HepG2 (cell line): ENCODE data around the gene ANXA6. TPM values are rescaled to one million over a fixed set of nuclear protein-coding genes. Genes with fewer than 3 reads are reported as not detected.

ENCODE experiments used
- AHR ChIP-seq: IDR thresholded peaks from 2 replicates; pipeline ENCODE4 v1.6.1; 2018; ENCODE audit warnings: missing genetic modification reagents, missing compliant biosample characterization
- CTCF ChIP-seq: sonication (generic); formaldehyde crosslinking; IDR thresholded peaks from 2 replicates; pipeline ENCODE4 v1.5.0; 2020; ENCODE audit warnings: mild to moderate bottlenecking, missing genetic modification reagents, moderate library complexity
- DMAP1 ChIP-seq: IDR thresholded peaks from 2 replicates; pipeline ENCODE4 v1.6.1; 2016
- ETS1 ChIP-seq: sonication (generic); formaldehyde crosslinking; IDR thresholded peaks from 2 replicates; pipeline ENCODE4 v1.4.0; 2020; ENCODE audit warnings: missing genetic modification reagents
- FOXA3 ChIP-seq: IDR thresholded peaks from 2 replicates; pipeline ENCODE4 v1.6.1; 2016; ENCODE audit warnings: missing genetic modification reagents, missing compliant biosample characterization
- FOXM1 ChIP-seq: sonication (generic); formaldehyde crosslinking; IDR thresholded peaks from 2 replicates; pipeline ENCODE4 v1.5.0; 2020; ENCODE audit warnings: missing genetic modification reagents
- GFI1 ChIP-seq: sonication (generic); formaldehyde crosslinking; IDR thresholded peaks from 2 replicates; pipeline ENCODE4 v1.5.0; 2020; ENCODE audit warnings: missing genetic modification reagents, mild to moderate bottlenecking, borderline replicate concordance
- HOXD1 ChIP-seq: sonication (generic); formaldehyde crosslinking; IDR thresholded peaks from 2 replicates; pipeline ENCODE4 v1.5.0; 2020; ENCODE audit warnings: missing genetic modification reagents
- MEIS1 ChIP-seq: sonication (generic); formaldehyde crosslinking; IDR thresholded peaks from 2 replicates; pipeline ENCODE4 v1.9.0; 2021; ENCODE audit warnings: mild to moderate bottlenecking, missing genetic modification reagents, moderate library complexity, borderline replicate concordance
- MIER3 ChIP-seq: IDR thresholded peaks from 2 replicates; pipeline ENCODE4 v1.6.1; 2016; ENCODE audit warnings: missing compliant biosample characterization, borderline replicate concordance
- NFE2L2 ChIP-seq: fragments of 150-350 bp; IDR thresholded peaks from 2 replicates; pipeline ENCODE4 v1.6.1; 2014; ENCODE audit warnings: low read length
- NONO ChIP-seq, 2 experiments: fragments of 450-650 bp in 1 of 2; sonication (generic) in 1 of 2; formaldehyde crosslinking in 1 of 2; IDR thresholded peaks in 1 of 2; conservative IDR thresholded peaks in 1 of 2; 2 replicates each; pipeline versions ENCODE4 v1.6.1 to v1.8.0; 2017 to 2022; ENCODE audit warnings: mild to moderate bottlenecking in 1 of 2, missing genetic modification reagents in 1 of 2, moderate library complexity in 1 of 2
- PHF5A ChIP-seq: IDR thresholded peaks from one replicate; pipeline ENCODE4 v1.6.1; 2018; ENCODE audit warnings: low read depth, missing genetic modification reagents; ENCODE audit not compliant: unreplicated experiment
- RORA ChIP-seq: sonication (generic); formaldehyde crosslinking; IDR thresholded peaks from 2 replicates; pipeline ENCODE4 v1.5.0; 2020; ENCODE audit warnings: mild to moderate bottlenecking, missing genetic modification reagents, moderate library complexity
- SKI ChIP-seq: fragments of 450-650 bp; IDR thresholded peaks from one replicate; pipeline ENCODE4 v1.6.1; 2018; ENCODE audit warnings: mild to moderate bottlenecking; ENCODE audit not compliant: partially characterized antibody
- SRSF1 ChIP-seq: fragments of 200-400 bp; formaldehyde crosslinking; optimal IDR thresholded peaks from 2 replicates; pipeline ENCODE3; 2017; ENCODE audit warnings: mild to moderate bottlenecking, low read depth, low read length, moderate library complexity
- STAG1 ChIP-seq: sonication (generic); formaldehyde crosslinking; IDR thresholded peaks from 2 replicates; pipeline ENCODE4 v1.4.0; 2020; ENCODE audit warnings: missing genetic modification reagents
- THAP11 ChIP-seq: IDR thresholded peaks from 2 replicates; pipeline ENCODE4 v1.6.1; 2016; ENCODE audit warnings: missing biosample characterization, missing genetic modification reagents
- TRIM24 ChIP-seq: sonication (generic); formaldehyde crosslinking; IDR thresholded peaks from 2 replicates; pipeline ENCODE4 v1.8.0; 2022; ENCODE audit warnings: mild to moderate bottlenecking, missing genetic modification reagents
- ZBTB14 ChIP-seq: sonication (generic); formaldehyde crosslinking; IDR thresholded peaks from 2 replicates; pipeline ENCODE4 v1.4.0; 2020; ENCODE audit warnings: missing genetic modification reagents
- ZNF30 ChIP-seq: sonication (generic); formaldehyde crosslinking; IDR thresholded peaks from 2 replicates; pipeline ENCODE4 v1.5.0; 2020; ENCODE audit warnings: mild to moderate bottlenecking, missing genetic modification reagents
- ZNF335 ChIP-seq: sonication (generic); formaldehyde crosslinking; IDR thresholded peaks from 2 replicates; pipeline ENCODE4 v1.4.0; 2020; ENCODE audit warnings: missing genetic modification reagents
- ZNF503 ChIP-seq: sonication (generic); formaldehyde crosslinking; IDR thresholded peaks from 2 replicates; pipeline ENCODE4 v1.4.0; 2020; ENCODE audit warnings: missing genetic modification reagents
- ZNF562 ChIP-seq: sonication (generic); formaldehyde crosslinking; IDR thresholded peaks from 2 replicates; pipeline ENCODE4 v1.8.0; 2022; ENCODE audit warnings: missing genetic modification reagents, borderline replicate concordance
- ZNF563 ChIP-seq: sonication (generic); formaldehyde crosslinking; IDR thresholded peaks from 2 replicates; pipeline ENCODE4 v1.8.0; 2022; ENCODE audit warnings: mild to moderate bottlenecking, moderate library complexity, missing genetic modification reagents
- ZNF720 ChIP-seq: sonication (generic); formaldehyde crosslinking; IDR thresholded peaks from 2 replicates; pipeline ENCODE4 v1.4.0; 2020; ENCODE audit warnings: missing genetic modification reagents
- polyA plus RNA-seq, 8 experiments: library from polyadenylated mRNA; depleted of rRNA in 3 of 8; stranded (reverse) in 7 of 8; unstranded in 1 of 8; fragments of >200 nt; fragmentation: Illumina TruSeq in 4 of 8; extraction: Trizol in 4 of 8; gene quantifications; 2 replicates each; pipeline versions ENCODE4 v1.2.1 to v1.2.3, GENCODE V29; 2011 to 2016; ENCODE audit warnings: low read depth in 4 of 8, missing spikeins in 1 of 8, mixed read lengths in 1 of 8; ENCODE audit not compliant: insufficient read depth in 1 of 8
- total RNA-seq, 5 experiments: library from RNA; depleted of rRNA; stranded (reverse); fragments of >200 nt; fragmentation: Illumina TruSeq; extraction: Trizol; gene quantifications; 2 replicates each; pipeline ENCODE4 v1.2.3, GENCODE V29; 2016; ENCODE audit warnings: low read depth in 1 of 5

Gene ANXA6
- total and polyA plus RNA-seq, 2 of the 13 experiments (the other 11 are each of a cell fraction or from before 2014, with no cell fraction given), result 103 to 125 TPM

- no peak for TF ChIP-seq ZNF503 (CRISPR knock-in tag)
- TF ChIP-seq ZNF30 (CRISPR knock-in tag), result no peak
- no peak for TF ChIP-seq SKI
- TF ChIP-seq AHR (CRISPR knock-in tag), result peak; percentile 47; the same call in 1 of the 2 replicates
- TF ChIP-seq GFI1 (CRISPR knock-in tag), result no peak
- no peak for TF ChIP-seq ETS1 (CRISPR knock-in tag)
- no peak for TF ChIP-seq PHF5A (CRISPR knock-in tag)
- TF ChIP-seq CTCF (CRISPR knock-in tag), result peak; percentile 88
- TF ChIP-seq TRIM24 (CRISPR knock-in tag), result no peak
- TF ChIP-seq ZNF563 (CRISPR knock-in tag), result no peak
- no peak for TF ChIP-seq MEIS1
- no peak for TF ChIP-seq RORA
- no peak for TF ChIP-seq SRSF1
- no peak for TF ChIP-seq FOXA3 (CRISPR knock-in tag)
- TF ChIP-seq NONO (IDR thresholded peaks at IDR 0.05), result no peak
- TF ChIP-seq NONO (CRISPR knock-in tag; conservative IDR thresholded peaks at IDR 0.05), result no peak
- TF ChIP-seq HOXD1 (CRISPR knock-in tag), result no peak
- no peak for TF ChIP-seq ZBTB14 (CRISPR knock-in tag)
- no peak for TF ChIP-seq NFE2L2
- peak; percentile 51; the same call in 1 of the 2 replicates for TF ChIP-seq THAP11 (CRISPR knock-in tag)
- TF ChIP-seq DMAP1 (CRISPR knock-in tag), result no peak
- no peak for TF ChIP-seq ZNF562 (CRISPR knock-in tag)
- no peak for TF ChIP-seq FOXM1 (CRISPR knock-in tag)
- 0 out of 2 replicates have a peak, but pooled peaks have one; percentile 27 for TF ChIP-seq ZNF335
- 0 out of 2 replicates have a peak, but pooled peaks have one; percentile 19 for TF ChIP-seq MIER3 (CRISPR knock-in tag)
- peak; percentile 87 for TF ChIP-seq STAG1 (CRISPR knock-in tag)
- no peak for TF ChIP-seq ZNF720 (CRISPR knock-in tag)
Observed at GRCh38 chr5:151051066-151051930, 106.3 kb downstream of the ANXA6 start (continued).
